Smooth muscle cell (in vitro differentiated cells): ENCODE measurements around the gene RFFL. TPM values are rescaled to one million over a fixed set of nuclear protein-coding genes. Genes with fewer than 3 reads are reported as not detected.

ENCODE experiments used
- DNase-seq: peaks from one replicate; lab custom pipeline; 2025; ENCODE audit not compliant: unreplicated experiment; lab: John Stamatoyannopoulos, UW
- H2AFZ ChIP-seq: fragments of 200-600 bp; sonication (generic); 2 replicates; pipeline ENCODE4 v1.6.0; 2016; ENCODE audit warnings: antibody characterized with exemption, low read depth, mild to moderate bottlenecking
- H3F3A ChIP-seq: fragments of 200-600 bp; sonication (generic); 2 replicates; pipeline ENCODE4 v1.6.0; 2017; ENCODE audit warnings: antibody characterized with exemption, low read depth
- H3K27ac ChIP-seq: fragments of 200-600 bp; sonication (generic); 2 replicates; pipeline ENCODE4 v1.5.1; 2016; ENCODE audit warnings: low read depth, mild to moderate bottlenecking
- H3K27me3 ChIP-seq: fragments of 200-600 bp; sonication (generic); 2 replicates; pipeline ENCODE4 v1.6.1; 2016; ENCODE audit warnings: low read depth, mild to moderate bottlenecking
- H3K36me3 ChIP-seq: fragments of 200-600 bp; sonication (generic); 2 replicates; pipeline ENCODE4 v1.5.1; 2016; ENCODE audit warnings: low read depth
- H3K4me1 ChIP-seq: fragments of 200-600 bp; sonication (generic); 2 replicates; pipeline ENCODE4 v1.5.1; 2016; ENCODE audit warnings: low read depth
- H3K4me2 ChIP-seq: fragments of 200-600 bp; sonication (generic); 2 replicates; pipeline ENCODE4 v1.6.0; 2016; ENCODE audit warnings: mild to moderate bottlenecking
- H3K4me3 ChIP-seq: fragments of 200-600 bp; sonication (generic); 2 replicates; pipeline ENCODE4 v1.5.1; 2016; ENCODE audit warnings: mild to moderate bottlenecking
- H3K79me2 ChIP-seq: fragments of 200-600 bp; sonication (generic); 2 replicates; pipeline ENCODE4 v1.6.0; 2016; ENCODE audit warnings: low read depth, mild to moderate bottlenecking
- H3K9ac ChIP-seq: fragments of 200-600 bp; sonication (generic); 2 replicates; pipeline ENCODE4 v1.6.0; 2016; ENCODE audit warnings: low read depth
- H3K9me3 ChIP-seq: fragments of 200-600 bp; sonication (generic); replicated peaks from 2 replicates; pipeline ENCODE4 v1.5.1; 2016; ENCODE audit warnings: low read depth
- H4K20me1 ChIP-seq: fragments of 200-600 bp; sonication (generic); 2 replicates; pipeline ENCODE4 v1.6.0; 2016; ENCODE audit warnings: low read depth
- WGBS: methylation state at CpG from one replicate; pipeline ENCODE4 v1.1.7; 2016; ENCODE audit warnings: low lambda C conversion rate; 5-methylcytosine and 5-hydroxymethylcytosine counted together
- polyA plus RNA-seq: library from polyadenylated mRNA; unstranded; fragments of >200 nt; fragmentation: Nextera tagmentation; extraction: Ambion mirVana; gene quantifications from 2 replicates; pipeline ENCODE4 v1.2.1, GENCODE V29; 2016
- total RNA-seq: library from RNA; depleted of rRNA; stranded (reverse); fragments of >200 nt; gene quantifications from 2 replicates; pipeline ENCODE4 v1.2.3, GENCODE V29; 2014
- TF ChIP-seq, protein P1 (sequence below): fragments of 200-600 bp; sonication (generic); IDR thresholded peaks from 2 replicates; pipeline ENCODE4 v1.5.1; 2017; ENCODE audit warnings: borderline replicate concordance, mild to moderate bottlenecking, antibody characterized with exemption; ENCODE audit not compliant: insufficient read depth, poor library complexity, severe bottlenecking

RFFL gene
- total and polyA plus RNA-seq, 2 experiments from 2014 or later: 7.0 to 7.1 TPM

DNA sequence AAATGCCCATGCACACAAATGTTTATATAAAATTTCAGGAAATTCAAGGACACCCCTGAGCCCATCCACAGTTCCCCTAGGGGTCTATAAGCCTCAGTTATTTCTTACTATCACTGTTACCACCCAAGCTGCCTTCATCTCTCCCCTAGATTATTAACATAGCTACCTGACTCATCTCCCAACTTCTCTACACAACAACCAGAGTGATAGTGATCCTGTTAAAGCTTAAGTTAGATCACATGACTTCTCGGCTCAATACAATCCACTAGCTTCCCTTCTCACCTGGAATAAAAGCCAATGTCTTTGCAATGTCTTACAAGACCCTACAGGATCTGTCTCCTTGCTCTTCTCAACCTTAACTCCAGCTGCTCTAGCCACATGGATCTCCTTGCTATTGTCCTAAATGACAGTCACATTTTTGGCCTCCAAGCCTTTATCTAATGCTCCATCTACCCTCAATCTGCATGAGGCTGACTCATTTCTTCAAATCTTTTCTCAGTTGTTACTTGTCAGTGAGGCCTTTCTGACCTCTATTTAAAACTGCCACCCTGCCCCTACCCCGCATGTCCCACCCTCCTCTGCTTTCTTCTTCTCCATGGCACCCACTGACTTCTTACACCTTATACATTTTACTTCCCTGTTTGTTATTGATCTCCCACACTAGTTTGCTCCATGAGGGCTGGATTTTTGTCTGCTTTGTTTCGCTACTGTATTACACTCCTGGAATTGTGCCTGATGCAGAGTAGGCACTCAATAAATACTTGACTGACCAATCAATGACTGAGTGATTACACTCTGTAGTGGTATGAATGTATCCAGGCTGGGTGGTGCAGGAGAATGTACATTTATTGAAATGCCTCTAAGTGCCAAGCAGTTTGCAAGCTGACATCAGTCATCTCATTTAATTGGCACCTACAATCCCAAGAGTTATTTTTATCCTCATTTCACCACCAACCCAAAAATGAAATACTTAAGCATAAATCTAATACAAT is 88.4 kb downstream of the RFFL start:
- H4K20me1 ChIP-seq: no peaks in the 10 kb centered on the region
- H3K4me3 ChIP-seq: no peak overlapping the region
- no peak overlapping the region for H2AFZ ChIP-seq
- H3K79me2 ChIP-seq: no peaks in the 10 kb centered on the region
- no peak overlapping the region for H3K9ac ChIP-seq
- H3K4me2 ChIP-seq: no peak overlapping the region
- DNase-seq: no peak
- no peak overlapping the region for H3K27ac ChIP-seq
- H3K4me1 ChIP-seq: peaks cover 8% of the 10 kb centered on the region
- H3K27me3 ChIP-seq: no peaks in the 10 kb centered on the region
- no peaks in the 10 kb centered on the region for H3K36me3 ChIP-seq
- no peaks in the 10 kb centered on the region for H3K9me3 ChIP-seq
- 71% methylated on average over 3 of the region's 3 CpGs for WGBS
- TF ChIP-seq, protein P1, sequence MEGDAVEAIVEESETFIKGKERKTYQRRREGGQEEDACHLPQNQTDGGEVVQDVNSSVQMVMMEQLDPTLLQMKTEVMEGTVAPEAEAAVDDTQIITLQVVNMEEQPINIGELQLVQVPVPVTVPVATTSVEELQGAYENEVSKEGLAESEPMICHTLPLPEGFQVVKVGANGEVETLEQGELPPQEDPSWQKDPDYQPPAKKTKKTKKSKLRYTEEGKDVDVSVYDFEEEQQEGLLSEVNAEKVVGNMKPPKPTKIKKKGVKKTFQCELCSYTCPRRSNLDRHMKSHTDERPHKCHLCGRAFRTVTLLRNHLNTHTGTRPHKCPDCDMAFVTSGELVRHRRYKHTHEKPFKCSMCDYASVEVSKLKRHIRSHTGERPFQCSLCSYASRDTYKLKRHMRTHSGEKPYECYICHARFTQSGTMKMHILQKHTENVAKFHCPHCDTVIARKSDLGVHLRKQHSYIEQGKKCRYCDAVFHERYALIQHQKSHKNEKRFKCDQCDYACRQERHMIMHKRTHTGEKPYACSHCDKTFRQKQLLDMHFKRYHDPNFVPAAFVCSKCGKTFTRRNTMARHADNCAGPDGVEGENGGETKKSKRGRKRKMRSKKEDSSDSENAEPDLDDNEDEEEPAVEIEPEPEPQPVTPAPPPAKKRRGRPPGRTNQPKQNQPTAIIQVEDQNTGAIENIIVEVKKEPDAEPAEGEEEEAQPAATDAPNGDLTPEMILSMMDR: no peak
- no peaks in the 10 kb centered on the region for H3F3A ChIP-seq

GRCh38 chr17:34974179-34974578 is 89.3 kb downstream of the RFFL start:
- H3K79me2 ChIP-seq: no peaks in the 10 kb centered on the region
- H3K27me3 ChIP-seq: no peaks in the 10 kb centered on the region
- no peaks in the 10 kb centered on the region for H3K4me1 ChIP-seq
- no peaks in the 10 kb centered on the region for H3F3A ChIP-seq
- 21% methylated on average over 2 of the region's 2 CpGs for WGBS
- no peak overlapping the region for H3K4me2 ChIP-seq
- no peak overlapping the region for H3K9ac ChIP-seq
- TF ChIP-seq, protein P1: no peak
- H3K27ac ChIP-seq: no peak overlapping the region
- no peak overlapping the region for H3K4me3 ChIP-seq
- H4K20me1 ChIP-seq: no peaks in the 10 kb centered on the region
- no peaks in the 10 kb centered on the region for H3K9me3 ChIP-seq
- no peak for DNase-seq
- H2AFZ ChIP-seq: no peak overlapping the region
- no peaks in the 10 kb centered on the region for H3K36me3 ChIP-seq

DNA sequence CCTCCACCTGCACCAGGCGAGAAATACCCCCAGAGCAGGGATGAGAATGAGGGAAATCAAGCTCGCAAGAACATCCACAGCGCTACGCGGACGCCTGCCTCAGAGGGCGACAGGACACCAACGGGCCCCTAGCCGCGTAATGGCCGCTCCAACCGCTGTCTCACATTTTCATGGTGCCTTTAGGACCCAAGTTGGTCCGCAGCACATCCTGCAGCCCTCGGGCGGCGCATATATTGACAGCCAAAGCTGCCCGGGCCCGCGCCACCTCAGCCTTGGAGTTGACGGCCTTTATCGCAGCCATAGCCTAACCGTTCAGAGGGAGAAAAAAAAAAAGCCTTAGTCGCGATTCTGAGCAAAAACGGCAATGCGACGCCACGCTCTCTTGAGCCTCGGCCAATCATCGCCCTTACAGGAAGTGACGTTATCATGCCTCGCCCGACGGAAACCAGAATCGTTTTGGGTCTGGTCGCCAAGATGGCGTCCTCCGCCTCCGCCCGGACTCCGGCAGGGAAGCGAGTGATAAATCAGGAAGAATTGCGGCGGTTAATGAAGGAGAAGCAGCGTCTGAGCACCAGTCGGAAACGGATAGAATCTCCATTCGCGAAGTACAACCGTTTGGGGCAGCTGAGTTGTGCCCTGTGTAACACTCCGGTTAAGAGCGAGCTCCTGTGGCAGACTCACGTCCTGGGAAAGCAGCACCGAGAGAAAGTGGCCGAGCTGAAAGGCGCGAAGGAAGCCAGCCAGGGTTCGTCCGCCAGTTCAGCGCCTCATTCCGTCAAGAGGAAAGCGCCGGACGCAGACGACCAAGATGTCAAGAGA is 102.2 kb downstream of the RFFL start, which contains the start of the genes CCT6B and ZNF830:
CCT6B (minus strand) TSS at position 368 of the 819 bp plus-strand sequence; CDS start at position 301, 67 bp downstream.
ZNF830 (plus strand) TSS at position 448 of the 819 bp plus-strand sequence; CDS start at position 475, 27 bp downstream.
- peaks cover 11% of the 10 kb centered on the region for H3K4me1 ChIP-seq
- H3K79me2 ChIP-seq: peaks cover 22% of the 10 kb centered on the region
- H3K27ac ChIP-seq: peak within 1 kb of the TSS; percentile 94
- no peaks in the 10 kb centered on the region for H3K27me3 ChIP-seq
- peak; percentile 70 for DNase-seq
- TF ChIP-seq, protein P1: no peak
- H3K36me3 ChIP-seq: no peaks in the 10 kb centered on the region
- H3K9ac ChIP-seq: peak within 1 kb of the TSS; percentile 97
- 1% methylated on average over 65 of the region's 65 CpGs for WGBS
- H3K9me3 ChIP-seq: no peaks in the 10 kb centered on the region
- H2AFZ ChIP-seq: peak within 1 kb of the TSS; percentile 96
- peak within 1 kb of the TSS; percentile 86 for H3K4me3 ChIP-seq
- H3F3A ChIP-seq: no peaks in the 10 kb centered on the region
- no peaks in the 10 kb centered on the region for H4K20me1 ChIP-seq
- H3K4me2 ChIP-seq: peak within 1 kb of the TSS; percentile 95
